GM12872 (cell line): Measurements from ENCODE around the gene PDF.

Experiments used
- TF ChIP-seq, protein P1 (sequence below): IDR thresholded peaks from 3 replicates; pipeline ENCODE4 v1.5.1; 2011; ENCODE audit warnings: low read depth, mild to moderate bottlenecking, low read length, moderate library complexity; ENCODE audit not compliant: insufficient read depth

The PDF gene, protein sequence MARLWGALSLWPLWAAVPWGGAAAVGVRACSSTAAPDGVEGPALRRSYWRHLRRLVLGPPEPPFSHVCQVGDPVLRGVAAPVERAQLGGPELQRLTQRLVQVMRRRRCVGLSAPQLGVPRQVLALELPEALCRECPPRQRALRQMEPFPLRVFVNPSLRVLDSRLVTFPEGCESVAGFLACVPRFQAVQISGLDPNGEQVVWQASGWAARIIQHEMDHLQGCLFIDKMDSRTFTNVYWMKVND

DNA sequence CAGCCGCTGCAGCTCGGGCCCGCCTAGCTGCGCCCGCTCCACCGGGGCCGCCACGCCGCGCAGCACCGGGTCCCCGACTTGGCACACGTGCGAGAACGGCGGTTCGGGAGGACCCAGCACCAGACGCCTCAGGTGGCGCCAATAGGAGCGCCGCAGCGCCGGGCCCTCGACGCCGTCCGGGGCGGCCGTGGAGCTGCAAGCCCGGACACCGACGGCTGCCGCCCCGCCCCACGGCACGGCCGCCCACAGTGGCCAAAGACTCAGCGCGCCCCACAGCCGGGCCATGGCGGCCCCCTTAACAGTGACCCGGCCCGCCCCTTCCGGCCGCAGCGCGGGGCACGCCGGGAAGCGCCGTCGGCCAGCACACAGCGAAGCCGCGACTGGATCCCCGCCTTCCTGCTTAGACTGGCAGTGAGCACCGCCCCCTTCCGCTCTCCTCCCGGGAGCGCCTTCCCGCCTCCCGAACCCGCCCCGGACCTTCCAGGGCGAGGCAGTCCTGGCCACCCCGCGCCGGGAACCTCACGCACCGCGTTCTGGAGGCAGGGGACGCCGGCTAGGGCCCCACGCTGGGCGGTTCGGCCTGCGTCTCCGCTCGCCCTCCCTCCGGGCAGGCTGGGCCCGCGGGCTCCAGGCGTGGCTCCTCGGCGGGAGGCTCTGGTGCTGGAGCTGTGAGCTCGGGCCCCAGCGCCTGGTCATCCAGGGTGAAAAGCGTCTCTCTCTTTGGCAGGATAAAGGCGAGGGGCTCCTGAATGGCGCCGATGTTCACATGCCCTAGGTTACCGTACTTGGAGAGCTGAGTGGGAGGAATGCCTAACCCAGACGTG is at the start of gene PDF:
PDF (minus strand) TSS at position 303 of the 824 bp plus-strand sequence; CDS start at position 285, 18 bp downstream.
- TF ChIP-seq, protein P1, sequence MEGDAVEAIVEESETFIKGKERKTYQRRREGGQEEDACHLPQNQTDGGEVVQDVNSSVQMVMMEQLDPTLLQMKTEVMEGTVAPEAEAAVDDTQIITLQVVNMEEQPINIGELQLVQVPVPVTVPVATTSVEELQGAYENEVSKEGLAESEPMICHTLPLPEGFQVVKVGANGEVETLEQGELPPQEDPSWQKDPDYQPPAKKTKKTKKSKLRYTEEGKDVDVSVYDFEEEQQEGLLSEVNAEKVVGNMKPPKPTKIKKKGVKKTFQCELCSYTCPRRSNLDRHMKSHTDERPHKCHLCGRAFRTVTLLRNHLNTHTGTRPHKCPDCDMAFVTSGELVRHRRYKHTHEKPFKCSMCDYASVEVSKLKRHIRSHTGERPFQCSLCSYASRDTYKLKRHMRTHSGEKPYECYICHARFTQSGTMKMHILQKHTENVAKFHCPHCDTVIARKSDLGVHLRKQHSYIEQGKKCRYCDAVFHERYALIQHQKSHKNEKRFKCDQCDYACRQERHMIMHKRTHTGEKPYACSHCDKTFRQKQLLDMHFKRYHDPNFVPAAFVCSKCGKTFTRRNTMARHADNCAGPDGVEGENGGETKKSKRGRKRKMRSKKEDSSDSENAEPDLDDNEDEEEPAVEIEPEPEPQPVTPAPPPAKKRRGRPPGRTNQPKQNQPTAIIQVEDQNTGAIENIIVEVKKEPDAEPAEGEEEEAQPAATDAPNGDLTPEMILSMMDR = no peak

DNA sequence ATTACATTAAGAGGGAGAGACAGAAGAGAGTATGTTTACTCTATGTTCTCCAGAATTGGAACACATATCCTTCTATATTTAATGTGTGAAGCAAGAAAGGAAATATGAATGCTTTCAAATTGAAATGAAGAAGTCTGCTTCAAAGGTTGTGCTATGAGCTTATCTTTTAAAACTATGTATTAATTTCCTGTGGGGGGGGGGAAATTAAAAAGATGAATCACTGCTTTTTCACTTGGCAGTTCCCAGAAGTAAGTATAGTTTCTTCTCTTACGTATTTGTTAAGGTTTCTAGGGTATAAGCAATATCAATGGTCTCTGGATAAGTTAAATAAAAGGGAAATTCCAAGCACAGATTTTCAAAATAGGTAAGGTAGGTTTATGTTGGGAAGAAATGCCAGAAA is 48.4 kb upstream of the PDF start:
- TF ChIP-seq, protein P1 = no peak

DNA sequence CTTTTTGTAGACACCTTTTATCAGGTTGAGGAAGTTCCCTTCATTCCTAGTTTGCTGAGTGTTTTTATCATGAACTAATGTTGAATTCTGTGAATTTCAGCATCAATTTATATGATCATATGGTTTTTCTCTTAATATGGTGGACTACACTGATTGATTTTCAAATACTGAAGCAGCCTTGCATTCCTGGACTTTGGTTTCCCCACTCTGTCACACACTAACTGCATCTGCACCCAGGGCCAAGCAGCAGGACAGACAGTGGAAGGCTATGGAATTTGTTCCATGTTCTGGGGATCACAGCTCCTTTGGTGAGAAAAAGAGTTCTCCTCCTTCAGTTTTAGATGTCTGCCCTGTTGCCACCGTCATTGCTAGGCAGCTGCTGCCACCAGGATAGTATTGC is 47.6 kb upstream of the PDF start:
- TF ChIP-seq, protein P1 = no peak

DNA sequence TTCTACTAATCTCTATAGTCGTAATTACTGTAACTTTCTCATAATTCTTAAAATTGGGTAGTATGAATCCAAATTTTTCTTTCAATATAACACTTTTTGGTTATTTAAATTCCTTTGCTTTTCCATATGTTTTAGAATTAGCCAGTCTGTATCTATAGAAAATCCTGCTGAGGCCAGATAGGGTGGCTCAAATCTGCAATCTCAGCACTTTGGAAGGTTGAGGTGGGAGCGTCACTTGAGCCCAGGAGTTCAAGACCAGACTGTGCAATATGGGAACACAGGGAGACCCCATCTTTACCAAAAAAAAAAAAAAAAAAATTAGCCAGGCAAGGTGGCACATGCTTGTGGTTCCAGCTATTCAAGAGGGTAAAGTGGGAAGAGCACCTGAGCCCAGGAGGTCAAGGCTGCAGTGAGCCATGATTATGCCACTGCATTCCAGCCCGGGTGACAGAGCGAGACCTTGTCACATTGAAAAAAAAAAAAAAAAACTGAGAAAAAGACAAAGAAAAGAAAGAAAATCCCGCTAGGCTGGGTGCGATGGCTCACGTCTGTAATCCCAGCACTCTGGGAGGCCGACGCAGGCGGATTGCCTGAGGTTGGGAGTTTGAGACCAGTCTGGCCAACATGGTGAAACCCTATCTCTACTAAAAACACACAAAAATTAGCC is 46.1 kb upstream of the PDF start:
- TF ChIP-seq, protein P1 = no peak

DNA sequence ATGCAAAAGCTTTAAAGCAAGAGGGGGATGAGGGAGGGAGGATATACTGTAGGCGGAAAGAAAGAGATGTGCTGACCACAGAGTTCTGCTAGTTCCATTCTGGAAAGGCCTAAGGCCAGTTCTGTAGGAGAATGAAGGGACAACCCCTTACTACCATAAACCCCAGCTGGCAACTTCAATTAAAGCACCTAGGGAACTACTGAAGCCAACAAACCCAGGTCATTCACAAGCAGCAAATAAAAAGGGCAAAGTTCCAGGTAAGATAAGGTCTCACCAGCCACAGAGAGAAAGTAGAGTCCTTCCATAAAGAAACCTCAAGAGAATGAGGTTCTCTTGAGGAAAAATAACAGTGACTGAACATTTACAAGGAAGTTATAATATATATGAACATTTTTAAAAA is 42.6 kb upstream of the PDF start:
- TF ChIP-seq, protein P1 = no peak

DNA sequence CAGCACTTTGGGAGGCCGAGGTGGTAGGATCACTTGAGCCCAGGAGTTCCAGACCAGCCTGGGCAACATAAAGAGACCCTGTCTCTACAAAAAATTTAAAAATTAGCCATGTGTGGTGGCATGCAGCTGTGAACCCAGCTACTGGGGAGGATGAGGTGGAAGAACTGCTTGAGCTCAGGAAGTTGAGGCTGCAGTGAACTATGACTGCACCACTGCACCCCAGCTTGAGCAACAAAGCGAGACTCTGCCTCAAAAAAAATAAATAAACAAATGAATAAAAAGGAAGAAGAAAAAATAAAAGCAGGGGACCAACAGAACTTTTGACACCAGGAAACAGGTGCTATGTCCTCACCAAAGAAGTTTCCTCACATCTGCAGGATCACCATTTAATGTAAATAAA is 41.2 kb upstream of the PDF start:
- TF ChIP-seq, protein P1 = no peak

DNA sequence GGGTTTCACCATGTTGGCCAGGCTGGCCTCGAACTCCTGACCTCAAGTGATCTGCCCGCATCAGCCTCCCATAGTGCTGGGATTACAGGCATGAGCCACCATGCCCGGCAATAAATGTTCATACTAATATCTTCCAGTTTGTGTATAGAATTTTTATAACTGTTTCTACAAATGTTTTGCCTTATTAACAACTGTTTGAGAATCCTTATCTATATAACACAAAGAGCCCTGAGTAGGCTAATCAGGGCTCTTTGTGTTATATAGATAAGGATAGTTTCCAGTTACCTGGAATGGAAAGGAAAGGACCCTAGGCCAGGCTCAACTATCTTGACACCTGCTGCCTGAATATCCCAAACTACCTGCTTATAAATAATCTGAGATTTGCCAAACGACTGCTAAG is 38.5 kb upstream of the PDF start:
- TF ChIP-seq, protein P1 = no peak
